Stimulated activated CD8-positive, alpha-beta memory T cell treated with anti-CD3 and anti-CD28 coated beads, Interleukin-7, amount 100 ng/mL, for 48 hours (primary cell): ENCODE measurements around the gene NDUFB6.
"Not testable (repeated sequence)": the region's sequence is repeated elsewhere in the genome, so short reads cannot be mapped to it uniquely, and the experiment has no call there.

Source experiments
- DNase-seq, 2 donors: peaks; one replicate each; pipeline ENCODE4 v3.0.0-alpha.2; 2020; ENCODE audit warnings: low read depth in 1 of 2; ENCODE audit errors: extremely low read depth in 1 of 2

NDUFB6 gene

GRCh38 chr9:32524892-32525708 lies 47.9 kb downstream of the NDUFB6 start:
- DNase-seq = no peak

GRCh38 chr9:32524558-32524891 lies 48.4 kb downstream of the NDUFB6 start:
- not testable (repeated sequence) for DNase-seq

GRCh38 chr9:32523910-32524309 lies 49.0 kb downstream of the NDUFB6 start:
- no peak for DNase-seq

- no peak for DNase-seq
Measured at GRCh38 chr9:32518276-32518675, 54.7 kb downstream of the NDUFB6 start.

- no peak for DNase-seq
Measured at GRCh38 chr9:32516241-32516640, 56.7 kb downstream of the NDUFB6 start.

GRCh38 chr9:32508728-32509127 lies 64.2 kb downstream of the NDUFB6 start:
- DNase-seq = no peak

GRCh38 chr9:32503008-32503407 lies 70.0 kb downstream of the NDUFB6 start:
- DNase-seq = no peak
